Measurements from ENCODE around the gene DISC1. TPM values are rescaled to one million over a fixed set of nuclear protein-coding genes. Genes with fewer than 3 reads are reported as not detected.

DISC1 gene
- total RNA-seq, 1 experiment from 2014 or later, result 13.5 TPM

GRCh38 chr1:231810415-231810814 lies 183.8 kb downstream of the DISC1 start:
- no peak for TF ChIP-seq CTCF (IDR thresholded peaks at IDR 0.05; ENCODE audit: insufficient read depth in 1 of 2, low read depth in 1 of 2, low read length in 1 of 2, severe bottlenecking in 1 of 2, unreplicated experiment in 1 of 2)
- no peaks in the 10 kb centered on the region for H3K27me3 ChIP-seq (replicated peaks; ENCODE audit: control insufficient read depth, insufficient read depth, low read length)
- no peaks in the 10 kb centered on the region for H3K36me3 ChIP-seq (ENCODE audit: control insufficient read depth, insufficient read depth, low read length)
- H3K27me3 Mint-ChIP-seq (ENCODE audit: insufficient read depth, unreplicated experiment), result no peaks in the 10 kb centered on the region
- no peak overlapping the region for H3K4me3 ChIP-seq (ENCODE audit: low read depth, low read length)
- peaks cover 12% of the 10 kb centered on the region for H3K9me3 Mint-ChIP-seq (ENCODE audit: unreplicated experiment)
- peaks cover 6% of the 10 kb centered on the region for H3K36me3 Mint-ChIP-seq (ENCODE audit: insufficient read depth, unreplicated experiment)
- H3K4me3 Mint-ChIP-seq (ENCODE audit: unreplicated experiment), result no peak overlapping the region
- H3K4me1 Mint-ChIP-seq (ENCODE audit: low read depth, unreplicated experiment), result no peaks in the 10 kb centered on the region
- no TSS peak for BruUV-seq (replicated peaks)
- ChIA-PET POLR2A (no interaction called here), CTCF (no interaction called here)
- H3K4me1 ChIP-seq, result no peaks in the 10 kb centered on the region
- no peak overlapping the region for H3K27ac Mint-ChIP-seq (ENCODE audit: unreplicated experiment)
- no peak for DNase-seq
- intact Hi-C loops (cut with micrococcal nuclease; ENCODE audit: unreplicated experiment), result no loop called here
- no peaks in the 10 kb centered on the region for H3K9me3 ChIP-seq

GRCh38 chr1:231814021-231814420 lies 187.4 kb downstream of the DISC1 start:
- H3K27me3 ChIP-seq (replicated peaks; ENCODE audit: control insufficient read depth, insufficient read depth, low read length), result no peaks in the 10 kb centered on the region
- CTCF ChIA-PET, result no interaction called here
- no peaks in the 10 kb centered on the region for H3K9me3 ChIP-seq
- H3K4me3 Mint-ChIP-seq (ENCODE audit: unreplicated experiment), result no peak overlapping the region
- H3K27ac Mint-ChIP-seq (ENCODE audit: unreplicated experiment), result no peak overlapping the region
- H3K36me3 Mint-ChIP-seq (ENCODE audit: insufficient read depth, unreplicated experiment), result peaks cover 11% of the 10 kb centered on the region
- H3K4me1 ChIP-seq, result no peaks in the 10 kb centered on the region
- BruUV-seq (replicated peaks), result no TSS peak
- TF ChIP-seq CTCF (IDR thresholded peaks at IDR 0.05; ENCODE audit: insufficient read depth in 1 of 2, low read depth in 1 of 2, low read length in 1 of 2, severe bottlenecking in 1 of 2, unreplicated experiment in 1 of 2), result no peak
- H3K4me3 ChIP-seq (ENCODE audit: low read depth, low read length), result no peak overlapping the region
- intact Hi-C loops (cut with micrococcal nuclease; ENCODE audit: unreplicated experiment), result no loop called here
- H3K27me3 Mint-ChIP-seq (ENCODE audit: insufficient read depth, unreplicated experiment), result no peaks in the 10 kb centered on the region
- DNase-seq, result no peak
- POLR2A ChIA-PET, result no interaction called here
- no peaks in the 10 kb centered on the region for H3K4me1 Mint-ChIP-seq (ENCODE audit: low read depth, unreplicated experiment)
- no peaks in the 10 kb centered on the region for H3K36me3 ChIP-seq (ENCODE audit: control insufficient read depth, insufficient read depth, low read length)
- peaks cover 12% of the 10 kb centered on the region for H3K9me3 Mint-ChIP-seq (ENCODE audit: unreplicated experiment)

- peaks cover 12% of the 10 kb centered on the region for H3K9me3 Mint-ChIP-seq (ENCODE audit: unreplicated experiment)
- intact Hi-C loops (cut with micrococcal nuclease; ENCODE audit: unreplicated experiment), result no loop called here
- POLR2A ChIA-PET, result no interaction called here
- BruUV-seq (replicated peaks), result no TSS peak
- H3K4me1 ChIP-seq, result no peaks in the 10 kb centered on the region
- H3K27me3 Mint-ChIP-seq (ENCODE audit: insufficient read depth, unreplicated experiment), result no peaks in the 10 kb centered on the region
- H3K36me3 Mint-ChIP-seq (ENCODE audit: insufficient read depth, unreplicated experiment), result peaks cover 11% of the 10 kb centered on the region
- no peak for TF ChIP-seq CTCF (IDR thresholded peaks at IDR 0.05; ENCODE audit: insufficient read depth in 1 of 2, low read depth in 1 of 2, low read length in 1 of 2, severe bottlenecking in 1 of 2, unreplicated experiment in 1 of 2)
- no peaks in the 10 kb centered on the region for H3K27me3 ChIP-seq (replicated peaks; ENCODE audit: control insufficient read depth, insufficient read depth, low read length)
- no peak for DNase-seq
- H3K4me3 Mint-ChIP-seq (ENCODE audit: unreplicated experiment), result no peak overlapping the region
- no peaks in the 10 kb centered on the region for H3K36me3 ChIP-seq (ENCODE audit: control insufficient read depth, insufficient read depth, low read length)
- H3K4me1 Mint-ChIP-seq (ENCODE audit: low read depth, unreplicated experiment), result no peaks in the 10 kb centered on the region
- H3K27ac Mint-ChIP-seq (ENCODE audit: unreplicated experiment), result no peak overlapping the region
- no peaks in the 10 kb centered on the region for H3K9me3 ChIP-seq
- CTCF ChIA-PET, result no interaction called here
- H3K4me3 ChIP-seq (ENCODE audit: low read depth, low read length), result no peak overlapping the region
Observed at GRCh38 chr1:231814521-231814920, 187.9 kb downstream of the DISC1 start.

Measured in Caco-2 (cell line).